Tibial artery (tissue), 4 donors: ENCODE measurements around the gene MFN1.

Experiments
- DNase-seq, 2 donors: peaks; one replicate each; pipeline ENCODE4 v3.0.0-alpha.2; 2019
- H3K27ac ChIP-seq, 2 donors: fragments of 200-600 bp; sonication (generic) in 1 of 2; 1 replicate in 1 of 2; 2 replicates in 1 of 2; pipeline ENCODE4 v1.5.1; 2018 to 2019; ENCODE audit warnings: mild to moderate bottlenecking in 1 of 2
- H3K27me3 ChIP-seq, 2 donors: fragments of 200-600 bp; sonication (generic) in 1 of 2; one replicate each; pipeline versions ENCODE4 v1.5.1 to v1.6.0; 2016 to 2019
- H3K36me3 ChIP-seq, 3 donors: fragments of 200-600 bp; sonication (generic) in 2 of 3; one replicate each; pipeline ENCODE4 v1.5.1; 2016 to 2019; ENCODE audit warnings: mild to moderate bottlenecking in 2 of 3
- H3K4me1 ChIP-seq, 4 donors: fragments of 200-600 bp; sonication (generic) in 2 of 4; 1 replicate in 3 of 4; 2 replicates in 1 of 4; pipeline ENCODE4 v1.5.1; 2016 to 2019
- H3K4me3 ChIP-seq, 2 donors: fragments of 200-600 bp; sonication (generic) in 1 of 2; 1 replicate in 1 of 2; 2 replicates in 1 of 2; pipeline ENCODE4 v1.5.1; 2018 to 2019; ENCODE audit warnings: mild to moderate bottlenecking in 2 of 2
- H3K9me3 ChIP-seq, 3 donors: fragments of 200-600 bp; sonication (generic) in 1 of 3; one replicate each; pipeline ENCODE4 v1.5.1; 2016 to 2019
- CTCF ChIP-seq, 2 experiments: fragments of 200-600 bp in 1 of 2; fragments of 450-650 bp in 1 of 2; IDR thresholded peaks; one replicate each; pipeline ENCODE4 v1.5.1; 2017 to 2019; ENCODE audit warnings: antibody characterized with exemption in 2 of 2, mild to moderate bottlenecking in 1 of 2, moderate library complexity in 1 of 2
- intact Hi-C: fragments of 100-400 bp; cut with DNase I; formaldehyde crosslinking; loops from one replicate; pipeline ENCODE4 v1.15.0; 2023; ENCODE audit warnings: low total_unique reads

The MFN1 gene

GRCh38 chr3:179402963-179403362 is 55.5 kb downstream of the MFN1 start:
- H3K4me1 ChIP-seq, result peaks cover 0 to 7% (median 0%) of the 10 kb centered on the region in 4 donors
- TF ChIP-seq CTCF (IDR thresholded peaks at IDR 0.05), result no peak
- intact Hi-C loops, result no loop called here
- no peaks in the 10 kb centered on the region for H3K9me3 ChIP-seq
- H3K4me3 ChIP-seq, result no peak overlapping the region
- H3K27me3 ChIP-seq, result no peaks in the 10 kb centered on the region
- H3K36me3 ChIP-seq, result peaks cover 27 to 55% (median 41%) of the 10 kb centered on the region in 3 donors
- no peak for DNase-seq
- H3K27ac ChIP-seq, result no peak overlapping the region

- Histone ChIP-seq H3K27ac (no peak overlapping the region), H3K4me1 (peaks cover 0 to under 1% (median 0%) of the 10 kb centered on the region in 4 donors), H3K4me3 (no peak overlapping the region), H3K9me3 (no peaks in the 10 kb centered on the region), H3K27me3 (no peaks in the 10 kb centered on the region), H3K36me3 (peaks cover 27 to 53% (median 41%) of the 10 kb centered on the region in 3 donors)
- DNase-seq, result no peak
- intact Hi-C loops, result no loop called here
- TF ChIP-seq CTCF (IDR thresholded peaks at IDR 0.05), result no peak
Observed at GRCh38 chr3:179404307-179404706, 56.8 kb downstream of the MFN1 start.

GRCh38 chr3:179410331-179410730 is 62.8 kb downstream of the MFN1 start:
- no peaks in the 10 kb centered on the region for H3K4me1 ChIP-seq
- no peak for TF ChIP-seq CTCF (IDR thresholded peaks at IDR 0.05)
- no peak for DNase-seq
- H3K9me3 ChIP-seq, result no peaks in the 10 kb centered on the region
- no peak overlapping the region for H3K27ac ChIP-seq
- H3K4me3 ChIP-seq, result no peak overlapping the region
- H3K36me3 ChIP-seq, result peaks cover 9 to 45% (median 37%) of the 10 kb centered on the region in 3 donors
- intact Hi-C loops, result no loop called here
- no peaks in the 10 kb centered on the region for H3K27me3 ChIP-seq

- intact Hi-C loops, result no loop called here
- DNase-seq, result no peak
- Histone ChIP-seq H3K27ac (no peak overlapping the region), H3K36me3 (peaks cover 6 to 39% (median 35%) of the 10 kb centered on the region in 3 donors), H3K27me3 (no peaks in the 10 kb centered on the region), H3K9me3 (no peaks in the 10 kb centered on the region), H3K4me3 (no peak overlapping the region), H3K4me1 (peaks cover 0 to 4% (median 0%) of the 10 kb centered on the region in 4 donors)
- no peak for TF ChIP-seq CTCF (IDR thresholded peaks at IDR 0.05)
Observed at GRCh38 chr3:179410999-179411398, 63.5 kb downstream of the MFN1 start.

- peaks cover 0 to 16% (median 1%) of the 10 kb centered on the region in 4 donors for H3K4me1 ChIP-seq
- H3K27ac ChIP-seq, result no peak overlapping the region
- H3K36me3 ChIP-seq, result peaks cover 0 to 44% (median 41%) of the 10 kb centered on the region in 3 donors
- no peaks in the 10 kb centered on the region for H3K27me3 ChIP-seq
- H3K4me3 ChIP-seq, result no peak overlapping the region
- DNase-seq, result no peak
- intact Hi-C loops, result no loop called here
- H3K9me3 ChIP-seq, result no peaks in the 10 kb centered on the region
- TF ChIP-seq CTCF (IDR thresholded peaks at IDR 0.05), result no peak
Observed at GRCh38 chr3:179414804-179415203, 67.3 kb downstream of the MFN1 start.

- no peak overlapping the region for H3K4me3 ChIP-seq
- H3K27me3 ChIP-seq, result no peaks in the 10 kb centered on the region
- DNase-seq, result no peak
- H3K9me3 ChIP-seq, result no peaks in the 10 kb centered on the region
- intact Hi-C loops, result no loop called here
- H3K36me3 ChIP-seq, result peaks cover 0 to 41% (median 41%) of the 10 kb centered on the region in 3 donors
- H3K4me1 ChIP-seq, result peaks cover 0 to 16% (median 1%) of the 10 kb centered on the region in 4 donors
- no peak for TF ChIP-seq CTCF (IDR thresholded peaks at IDR 0.05)
- H3K27ac ChIP-seq, result peak overlapping the region in 1 of 2 donors; percentile 43
Observed at GRCh38 chr3:179415377-179415776, 67.9 kb downstream of the MFN1 start.
